Fibroblast of mammary gland (primary cell): ENCODE results near the gene ANKRD60.

Experiments used
- DNase-seq: peaks from one replicate; pipeline ENCODE4 v3.0.0-alpha.2; 2010; ENCODE audit warnings: low read depth
- H3K4me3 ChIP-seq: 2 replicates; pipeline ENCODE4 v1.5.1; 2011; ENCODE audit warnings: low read depth, mild to moderate bottlenecking, low read length, moderate library complexity; ENCODE audit not compliant: control insufficient read depth
- TF ChIP-seq, protein P1 (sequence below): conservative IDR thresholded peaks from 2 replicates; pipeline ENCODE4 v1.5.1; 2011; ENCODE audit warnings: low read depth, low read length, inconsistent platforms; ENCODE audit not compliant: control insufficient read depth, insufficient read depth

The ANKRD60 gene

DNA sequence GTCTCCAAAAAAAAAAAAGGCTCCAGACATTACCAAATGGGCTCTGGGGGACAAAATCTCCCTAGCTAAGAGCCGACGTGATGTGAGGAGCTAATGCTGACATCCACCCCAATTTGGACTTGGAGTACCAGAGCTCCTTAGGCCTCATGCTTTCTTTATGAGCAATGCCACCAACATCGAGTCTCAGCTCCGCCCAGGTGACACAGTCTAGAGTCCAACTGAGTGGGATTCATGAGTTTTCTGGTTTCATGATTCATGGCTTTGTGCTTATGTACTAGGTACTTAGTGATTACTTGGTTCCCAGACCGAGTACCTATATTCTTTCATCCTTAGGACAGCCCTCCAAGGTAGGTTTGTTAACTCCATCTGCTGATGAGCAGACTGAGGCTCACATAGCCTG lies 4.4 kb downstream of the ANKRD60 start:
- no peak for DNase-seq
- H3K4me3 ChIP-seq, result no peak overlapping the region
- TF ChIP-seq, protein P1, sequence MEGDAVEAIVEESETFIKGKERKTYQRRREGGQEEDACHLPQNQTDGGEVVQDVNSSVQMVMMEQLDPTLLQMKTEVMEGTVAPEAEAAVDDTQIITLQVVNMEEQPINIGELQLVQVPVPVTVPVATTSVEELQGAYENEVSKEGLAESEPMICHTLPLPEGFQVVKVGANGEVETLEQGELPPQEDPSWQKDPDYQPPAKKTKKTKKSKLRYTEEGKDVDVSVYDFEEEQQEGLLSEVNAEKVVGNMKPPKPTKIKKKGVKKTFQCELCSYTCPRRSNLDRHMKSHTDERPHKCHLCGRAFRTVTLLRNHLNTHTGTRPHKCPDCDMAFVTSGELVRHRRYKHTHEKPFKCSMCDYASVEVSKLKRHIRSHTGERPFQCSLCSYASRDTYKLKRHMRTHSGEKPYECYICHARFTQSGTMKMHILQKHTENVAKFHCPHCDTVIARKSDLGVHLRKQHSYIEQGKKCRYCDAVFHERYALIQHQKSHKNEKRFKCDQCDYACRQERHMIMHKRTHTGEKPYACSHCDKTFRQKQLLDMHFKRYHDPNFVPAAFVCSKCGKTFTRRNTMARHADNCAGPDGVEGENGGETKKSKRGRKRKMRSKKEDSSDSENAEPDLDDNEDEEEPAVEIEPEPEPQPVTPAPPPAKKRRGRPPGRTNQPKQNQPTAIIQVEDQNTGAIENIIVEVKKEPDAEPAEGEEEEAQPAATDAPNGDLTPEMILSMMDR, result no peak

DNA sequence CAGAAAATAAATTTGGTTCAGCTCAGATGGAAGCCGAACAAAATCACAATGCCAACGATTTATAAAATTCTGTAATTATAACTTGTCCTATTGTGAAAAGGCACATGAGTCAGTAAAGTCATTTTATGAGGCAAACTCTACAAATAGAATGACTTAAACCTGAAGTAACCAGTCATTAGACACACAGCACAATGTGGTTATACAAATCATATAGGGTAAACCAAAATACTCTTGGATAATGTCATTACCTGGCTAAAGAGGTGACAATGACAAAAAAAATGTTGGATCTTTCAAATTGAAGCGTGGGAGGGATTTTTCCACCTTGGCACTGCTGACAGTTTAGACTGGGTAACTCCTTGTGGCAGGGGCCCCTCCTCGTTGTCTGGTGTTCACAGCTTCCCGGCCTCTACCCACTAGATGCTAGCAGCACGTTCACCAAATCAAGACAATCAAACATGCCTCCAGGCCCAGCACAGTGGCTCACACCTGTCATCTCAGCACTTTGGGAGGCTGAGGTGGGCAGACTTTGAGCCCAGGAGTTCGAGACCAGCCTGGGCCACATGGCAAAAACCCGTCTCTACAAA lies 5.0 kb downstream of the ANKRD60 start:
- no peak overlapping the region for H3K4me3 ChIP-seq
- TF ChIP-seq, protein P1, result no peak
- no peak for DNase-seq

DNA sequence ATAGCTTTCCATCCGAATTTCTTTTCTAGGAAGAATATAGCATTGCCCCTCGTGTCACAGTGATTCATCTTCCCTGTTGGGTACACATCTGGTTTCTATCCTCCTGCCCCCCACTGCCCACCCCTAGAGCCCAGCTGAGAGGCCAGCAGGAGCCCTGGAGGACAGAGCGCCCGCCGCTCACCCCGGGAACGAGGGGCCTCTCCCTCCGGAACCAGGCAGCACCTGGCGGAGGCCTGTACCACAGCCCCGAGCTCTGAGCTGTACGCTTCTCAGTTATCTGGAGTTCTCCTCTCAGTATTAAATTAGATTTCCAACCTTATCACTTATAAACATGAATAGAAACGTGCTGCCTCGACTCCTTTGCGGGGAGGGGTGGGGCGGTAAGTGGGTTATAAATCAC lies 6.0 kb downstream of the ANKRD60 start:
- TF ChIP-seq, protein P1, result no peak
- no peak overlapping the region for H3K4me3 ChIP-seq
- no peak for DNase-seq

DNA sequence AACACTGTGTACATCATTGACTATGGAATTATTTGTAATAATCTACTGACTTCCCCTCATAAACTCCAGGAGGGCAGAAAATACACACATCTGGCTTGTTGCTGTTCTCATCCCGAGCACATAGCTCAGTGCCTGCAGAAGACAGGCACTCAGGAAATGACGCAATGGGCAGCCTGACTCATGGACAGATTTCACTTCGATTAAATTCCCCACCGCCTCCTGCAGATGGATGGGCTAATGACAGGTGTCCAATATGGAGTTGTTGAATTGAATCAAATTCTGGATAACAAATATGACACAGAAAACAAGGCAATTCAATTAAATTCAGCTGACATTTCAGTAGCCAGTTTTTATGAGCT lies 9.1 kb downstream of the ANKRD60 start:
- TF ChIP-seq, protein P1, result peak; percentile 2
- DNase-seq, result peak; percentile 89
- no peak overlapping the region for H3K4me3 ChIP-seq

DNA sequence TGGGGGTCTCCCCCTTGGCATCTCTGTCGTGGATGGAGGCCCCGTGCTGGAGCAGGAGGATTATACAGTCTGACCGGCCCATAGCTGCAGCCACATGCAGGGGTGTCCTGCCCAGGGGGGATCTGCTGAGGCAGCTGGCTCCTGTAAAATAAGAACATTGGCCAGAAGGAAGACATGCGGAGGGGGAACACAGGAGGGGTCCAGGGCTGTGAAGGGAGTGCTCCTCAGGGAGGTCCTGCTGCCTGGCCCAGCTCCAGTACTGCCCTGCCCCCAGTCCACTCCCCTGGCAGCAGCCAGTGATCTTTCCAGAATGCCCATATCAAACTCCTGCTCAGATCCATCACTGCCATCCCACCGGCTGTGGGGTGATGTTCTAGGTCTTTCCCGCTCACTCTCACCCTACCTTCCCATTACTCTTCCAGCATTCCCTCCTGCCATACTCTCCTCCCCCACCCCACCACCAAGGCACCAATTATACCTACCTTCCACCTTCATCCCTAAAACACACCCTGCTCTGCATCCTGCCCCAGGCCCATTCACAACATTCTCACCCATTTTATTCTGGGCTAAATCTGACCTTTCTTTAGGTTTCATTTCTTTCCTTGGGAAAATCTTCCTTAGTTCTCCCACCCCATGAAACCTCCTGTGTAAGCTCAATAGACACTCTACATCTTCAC lies 9.7 kb downstream of the ANKRD60 start:
- TF ChIP-seq, protein P1, result no peak
- no peak overlapping the region for H3K4me3 ChIP-seq
- no peak for DNase-seq

DNA sequence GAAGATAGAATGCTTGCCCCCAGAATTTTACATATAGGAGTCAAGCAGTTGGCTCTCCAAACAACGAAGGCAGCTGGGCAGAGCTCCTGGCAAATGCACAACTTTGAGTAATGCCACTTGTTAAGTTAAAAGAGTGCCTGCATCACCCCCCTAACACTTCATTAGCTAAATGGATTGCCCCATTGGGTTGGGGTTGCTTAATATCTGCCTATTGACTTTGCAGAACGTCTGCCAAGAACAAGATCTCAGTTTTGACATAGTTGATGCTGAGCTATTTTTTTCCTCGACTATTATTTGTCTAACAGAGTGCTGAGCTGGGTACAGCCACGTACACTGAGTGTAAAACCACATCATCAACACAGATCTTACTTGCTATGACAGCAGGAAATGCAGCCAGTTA lies 12.1 kb downstream of the ANKRD60 start:
- TF ChIP-seq, protein P1, result no peak
- no peak overlapping the region for H3K4me3 ChIP-seq
- DNase-seq, result peak; percentile 36
